Nephron (organoid): Measurements from ENCODE around the gene ZBTB21.

Experiments
- H3K27ac Mint-ChIP-seq, 3 experiments: 2 replicates each; pipeline ENCODE4 v1.8.0; 2020; ENCODE audit warnings: mixed read lengths in 3 of 3, mild to moderate bottlenecking in 2 of 3, moderate library complexity in 1 of 3
- H3K27me3 Mint-ChIP-seq: 2 replicates; pipeline ENCODE4 v1.8.0; 2021; ENCODE audit warnings: low read depth, mild to moderate bottlenecking, moderate library complexity, mixed read lengths
- H3K36me3 Mint-ChIP-seq: 2 replicates; pipeline ENCODE4 v1.8.0; 2020; ENCODE audit warnings: low read depth, mixed read lengths
- H3K4me1 Mint-ChIP-seq: 2 replicates; pipeline ENCODE4 v1.8.0; 2020; ENCODE audit warnings: mixed read lengths
- H3K4me3 Mint-ChIP-seq, 3 experiments: 2 replicates each; pipeline ENCODE4 v1.8.0; 2020; ENCODE audit warnings: mild to moderate bottlenecking in 3 of 3, mixed read lengths in 3 of 3, moderate library complexity in 2 of 3
- H3K9me3 Mint-ChIP-seq: 2 replicates; pipeline ENCODE4 v1.8.0; 2020; ENCODE audit warnings: mixed read lengths
- CTCF ChIP-seq, 3 experiments: fragments of 200-600 bp; sonication (generic); IDR thresholded peaks; one replicate each; pipeline ENCODE4 v1.5.0; 2021; ENCODE audit warnings: antibody characterized with exemption in 3 of 3; ENCODE audit not compliant: unreplicated experiment in 3 of 3

Gene ZBTB21

GRCh38 chr21:42056996-42057689, 47.0 kb upstream of the ZBTB21 start:
- H3K27ac Mint-ChIP-seq: peak overlapping the region in 1 of 3 experiments; percentile 48

GRCh38 chr21:42056468-42056867, 46.3 kb upstream of the ZBTB21 start:
- Mint-ChIP-seq H3K9me3 (peaks cover 9% of the 10 kb centered on the region), H3K27ac (no peak overlapping the region), H3K36me3 (no peaks in the 10 kb centered on the region), H3K4me3 (no peak overlapping the region), H3K4me1 (no peaks in the 10 kb centered on the region), H3K27me3 (peaks cover 60% of the 10 kb centered on the region)
- TF ChIP-seq CTCF (IDR thresholded peaks at IDR 0.05; ENCODE audit: unreplicated experiment in 3 of 3): no peak

More at GRCh38 chr21:42056996-42057689, 47.0 kb upstream of the ZBTB21 start:
- no peaks in the 10 kb centered on the region for H3K4me1 Mint-ChIP-seq
- no peaks in the 10 kb centered on the region for H3K36me3 Mint-ChIP-seq
- H3K4me3 Mint-ChIP-seq: no peak overlapping the region
- H3K27me3 Mint-ChIP-seq: peaks cover 66% of the 10 kb centered on the region
- H3K9me3 Mint-ChIP-seq: peaks cover 9% of the 10 kb centered on the region
- no peak for TF ChIP-seq CTCF (IDR thresholded peaks at IDR 0.05; ENCODE audit: unreplicated experiment in 3 of 3)

GRCh38 chr21:42055425-42055824, 45.3 kb upstream of the ZBTB21 start:
- Mint-ChIP-seq H3K27me3 (peaks cover 50% of the 10 kb centered on the region), H3K27ac (no peak overlapping the region), H3K36me3 (no peaks in the 10 kb centered on the region), H3K4me3 (no peak overlapping the region), H3K9me3 (peaks cover 9% of the 10 kb centered on the region), H3K4me1 (no peaks in the 10 kb centered on the region)
- TF ChIP-seq CTCF (IDR thresholded peaks at IDR 0.05; ENCODE audit: unreplicated experiment in 3 of 3): no peak

- H3K36me3 Mint-ChIP-seq: no peaks in the 10 kb centered on the region
These were observed 41.6 kb upstream of the ZBTB21 start for GRCh38 chr21:42051788-42052187.

GRCh38 chr21:42049578-42050430, 39.6 kb upstream of the ZBTB21 start:
- no peak overlapping the region for H3K4me3 Mint-ChIP-seq
- H3K27ac Mint-ChIP-seq: no peak overlapping the region
- no peak for TF ChIP-seq CTCF (IDR thresholded peaks at IDR 0.05; ENCODE audit: unreplicated experiment in 3 of 3)
- no peaks in the 10 kb centered on the region for H3K9me3 Mint-ChIP-seq
- H3K27me3 Mint-ChIP-seq: peaks cover 24% of the 10 kb centered on the region
- no peaks in the 10 kb centered on the region for H3K4me1 Mint-ChIP-seq
- no peaks in the 10 kb centered on the region for H3K36me3 Mint-ChIP-seq

More at GRCh38 chr21:42051788-42052187, 41.6 kb upstream of the ZBTB21 start:
- peaks cover 40% of the 10 kb centered on the region for H3K27me3 Mint-ChIP-seq
- H3K27ac Mint-ChIP-seq: no peak overlapping the region
- no peak overlapping the region for H3K4me3 Mint-ChIP-seq
- peaks cover 6% of the 10 kb centered on the region for H3K9me3 Mint-ChIP-seq
- H3K4me1 Mint-ChIP-seq: no peaks in the 10 kb centered on the region
- no peak for TF ChIP-seq CTCF (IDR thresholded peaks at IDR 0.05; ENCODE audit: unreplicated experiment in 3 of 3)
